Neuronal stem cell (in vitro differentiated cells): ENCODE results near the gene SCG5. TPM values are rescaled to one million over a fixed set of nuclear protein-coding genes. Genes with fewer than 3 reads are reported as not detected.
"Not testable (repeated sequence)": the region's sequence is repeated elsewhere in the genome, so short reads cannot be mapped to it uniquely, and the experiment has no call there.

Source experiments
- DNase-seq: peaks from one replicate; pipeline ENCODE4 v3.0.0-alpha.2; 2013; ENCODE audit warnings: low spot score
- H2AFZ ChIP-seq: one replicate; pipeline ENCODE4 v1.6.1; 2013; ENCODE audit warnings: mild to moderate bottlenecking, low read length, inconsistent platforms
- H2AK5ac ChIP-seq: 2 replicates; pipeline ENCODE4 v1.6.1; 2013; ENCODE audit warnings: low read depth, mild to moderate bottlenecking, inconsistent platforms, low read length, moderate library complexity, mixed read lengths
- H2BK120ac ChIP-seq: 2 replicates; pipeline ENCODE4 v1.6.1; 2013; ENCODE audit warnings: low read depth, mild to moderate bottlenecking, inconsistent platforms, low read length, moderate library complexity, mixed read lengths
- H2BK12ac ChIP-seq: one replicate; pipeline ENCODE4 v1.6.1; 2013; ENCODE audit warnings: low read length, inconsistent platforms
- H2BK15ac ChIP-seq: 2 replicates; pipeline ENCODE4 v1.6.1; 2013; ENCODE audit warnings: mild to moderate bottlenecking, low read length, inconsistent platforms, mixed read lengths
- H2BK5ac ChIP-seq: one replicate; pipeline ENCODE4 v1.6.1; 2013; ENCODE audit warnings: inconsistent platforms, mild to moderate bottlenecking, low read length, moderate library complexity
- H3K14ac ChIP-seq: one replicate; pipeline ENCODE4 v1.6.1; 2013; ENCODE audit warnings: low read length, inconsistent platforms
- H3K18ac ChIP-seq: 2 replicates; pipeline ENCODE4 v1.6.1; 2013; ENCODE audit warnings: low read length, inconsistent platforms
- H3K23ac ChIP-seq: 2 replicates; pipeline ENCODE4 v1.6.1; 2013; ENCODE audit warnings: low read depth, mild to moderate bottlenecking, mixed read lengths, low read length, inconsistent platforms; ENCODE audit not compliant: poor library complexity
- H3K27ac ChIP-seq: replicated peaks from 3 replicates; pipeline ENCODE4 v1.5.1; 2013; ENCODE audit warnings: low read length, inconsistent platforms
- H3K27me3 ChIP-seq, 3 experiments: 2 replicates each; pipeline ENCODE4 v1.6.1; 2013; ENCODE audit warnings: low read length in 3 of 3, mild to moderate bottlenecking in 2 of 3, inconsistent platforms in 1 of 3, low read depth in 1 of 3, mixed read lengths in 1 of 3, moderate library complexity in 1 of 3; ENCODE audit not compliant: control insufficient read depth in 3 of 3, insufficient read depth in 3 of 3
- H3K36me3 ChIP-seq, 2 donors: replicated peaks in 1 of 2; 2 replicates each; pipeline ENCODE4 v1.6.1; 2013; ENCODE audit warnings: low read length in 2 of 2; ENCODE audit not compliant: control insufficient read depth in 2 of 2, insufficient read depth in 2 of 2
- H3K4ac ChIP-seq: 2 replicates; pipeline ENCODE4 v1.6.1; 2013; ENCODE audit warnings: inconsistent platforms, mild to moderate bottlenecking, low read length, moderate library complexity
- H3K4me1 ChIP-seq, 2 donors: 1 replicate in 1 of 2; 2 replicates in 1 of 2; pipeline ENCODE4 v1.6.1; 2013; ENCODE audit warnings: low read length in 2 of 2, low read depth in 1 of 2; ENCODE audit not compliant: control insufficient read depth in 2 of 2, insufficient read depth in 1 of 2
- H3K4me2 ChIP-seq: one replicate; pipeline ENCODE4 v1.6.1; 2013; ENCODE audit warnings: mild to moderate bottlenecking, low read length, inconsistent platforms; ENCODE audit not compliant: insufficient read depth, poor library complexity, severe bottlenecking
- H3K4me3 ChIP-seq, 2 donors: 2 replicates each; pipeline ENCODE4 v1.5.1; 2013; ENCODE audit warnings: low read length in 2 of 2, mild to moderate bottlenecking in 2 of 2, inconsistent platforms in 1 of 2, moderate library complexity in 1 of 2
- H3K79me1 ChIP-seq: one replicate; pipeline ENCODE4 v1.6.1; 2013; ENCODE audit warnings: low read depth, mild to moderate bottlenecking, inconsistent platforms, low read length, moderate library complexity
- H3K9ac ChIP-seq: one replicate; pipeline ENCODE4 v1.6.1; 2013; ENCODE audit warnings: mild to moderate bottlenecking, low read depth, low read length, inconsistent platforms; ENCODE audit not compliant: poor library complexity
- H3K9me3 ChIP-seq, 2 donors: replicated peaks in 1 of 2; 2 replicates each; pipeline versions ENCODE3 to v1.6.1; 2013; ENCODE audit warnings: low read length in 2 of 2, mild to moderate bottlenecking in 2 of 2, inconsistent platforms in 1 of 2, low read depth in 1 of 2, mixed read lengths in 1 of 2, moderate library complexity in 1 of 2; ENCODE audit not compliant: control insufficient read depth in 2 of 2, insufficient read depth in 1 of 2
- H4K8ac ChIP-seq: one replicate; pipeline ENCODE4 v1.6.1; 2013; ENCODE audit warnings: low read depth, mild to moderate bottlenecking, inconsistent platforms, low read length, moderate library complexity
- H4K91ac ChIP-seq: one replicate; pipeline ENCODE4 v1.6.1; 2013; ENCODE audit warnings: low read length, low read depth, mild to moderate bottlenecking, inconsistent platforms; ENCODE audit not compliant: poor library complexity
- WGBS, 2 donors: extraction: QIAGEN DNeasy Blood & Tissue Kit; methylation state at CpG; one replicate each; pipeline ENCODE4 v1.1.7; 2013; ENCODE audit warnings: missing lambda C conversion rate in 2 of 2, mixed read lengths in 1 of 2; ENCODE audit not compliant: insufficient read length in 2 of 2, insufficient replicate concordance in 1 of 2; ENCODE audit errors: extremely low coverage in 2 of 2; 5-methylcytosine and 5-hydroxymethylcytosine counted together
- polyA plus RNA-seq, 2 experiments: library from polyadenylated mRNA; stranded (reverse); fragments of 200-250 nt; gene quantifications; one replicate each; pipeline ENCODE4 v1.2.3, GENCODE V29; 2013

The SCG5 gene, protein sequence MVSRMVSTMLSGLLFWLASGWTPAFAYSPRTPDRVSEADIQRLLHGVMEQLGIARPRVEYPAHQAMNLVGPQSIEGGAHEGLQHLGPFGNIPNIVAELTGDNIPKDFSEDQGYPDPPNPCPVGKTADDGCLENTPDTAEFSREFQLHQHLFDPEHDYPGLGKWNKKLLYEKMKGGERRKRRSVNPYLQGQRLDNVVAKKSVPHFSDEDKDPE
- polyA plus RNA-seq (2013, experiment 1 of 2): 53.1 TPM
- 57.7 TPM for polyA plus RNA-seq (2013, experiment 2 of 2)

DNA sequence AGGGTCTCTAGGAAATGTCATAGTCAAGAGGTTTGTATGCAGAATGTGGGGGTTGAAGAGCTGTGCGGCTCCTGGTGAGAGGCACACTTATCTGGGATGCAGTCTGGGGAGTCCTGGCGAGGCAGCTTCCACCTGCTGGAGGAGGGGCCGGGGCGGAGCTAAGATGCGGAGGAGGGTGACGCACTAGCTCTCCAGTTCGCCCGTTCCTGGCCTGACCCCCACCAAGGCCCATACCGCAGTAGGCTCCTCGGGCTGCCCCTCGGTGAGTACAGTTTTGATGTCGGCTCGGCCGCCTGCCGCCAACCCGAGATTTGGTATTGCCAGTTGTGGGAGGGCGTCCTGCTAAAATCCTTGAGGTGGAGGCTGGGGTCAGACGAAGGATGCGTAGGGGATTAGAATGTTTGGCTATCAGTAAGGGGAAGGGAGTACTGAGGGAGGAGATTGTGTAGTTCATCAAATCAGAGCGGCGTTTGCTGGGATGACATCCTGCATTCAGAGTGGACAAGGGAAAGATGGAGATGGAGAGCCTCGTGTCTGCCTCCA, at the start of gene SCG5:
Gene SCG5 (plus strand): TSS at position 194 of the 543 bp plus-strand sequence. CDS start 1,883 bp downstream, outside the sequence.
- no peak within 1 kb of the TSS for H4K91ac ChIP-seq
- H3K23ac ChIP-seq: no peak within 1 kb of the TSS
- no peak within 1 kb of the TSS for H3K9ac ChIP-seq
- H2BK15ac ChIP-seq: no peak within 1 kb of the TSS
- no peak within 1 kb of the TSS for H2BK5ac ChIP-seq
- H3K4me2 ChIP-seq: peak within 1 kb of the TSS; percentile 54
- H4K8ac ChIP-seq: no peak within 1 kb of the TSS
- peak within 1 kb of the TSS; percentile 86 for H3K18ac ChIP-seq
- H2BK12ac ChIP-seq: no peak within 1 kb of the TSS
- H2AFZ ChIP-seq: no peak within 1 kb of the TSS
- peak; percentile 48 for DNase-seq
- no peaks in the 10 kb centered on the region for H3K9me3 ChIP-seq
- no peak within 1 kb of the TSS for H2AK5ac ChIP-seq
- no peak within 1 kb of the TSS for H3K14ac ChIP-seq
- H2BK120ac ChIP-seq: no peak within 1 kb of the TSS
- no CpG with 5 or more reads among the region's 22 CpGs for whole genome bisulfite sequencing, 2 donors
- H3K79me1 ChIP-seq: no peaks in the 10 kb centered on the region
- peak within 1 kb of the TSS in 1 of 2 donors; percentile 83 for H3K4me3 ChIP-seq
- no peaks in the 10 kb centered on the region for H3K27me3 ChIP-seq
- H3K27ac ChIP-seq: peak within 1 kb of the TSS; percentile 88
- peaks cover 0 to 8% of the 10 kb centered on the region in 2 donors for H3K4me1 ChIP-seq
- no peak within 1 kb of the TSS for H3K4ac ChIP-seq
- H3K36me3 ChIP-seq: peaks cover 7 to 42% of the 10 kb centered on the region in 2 donors

DNA sequence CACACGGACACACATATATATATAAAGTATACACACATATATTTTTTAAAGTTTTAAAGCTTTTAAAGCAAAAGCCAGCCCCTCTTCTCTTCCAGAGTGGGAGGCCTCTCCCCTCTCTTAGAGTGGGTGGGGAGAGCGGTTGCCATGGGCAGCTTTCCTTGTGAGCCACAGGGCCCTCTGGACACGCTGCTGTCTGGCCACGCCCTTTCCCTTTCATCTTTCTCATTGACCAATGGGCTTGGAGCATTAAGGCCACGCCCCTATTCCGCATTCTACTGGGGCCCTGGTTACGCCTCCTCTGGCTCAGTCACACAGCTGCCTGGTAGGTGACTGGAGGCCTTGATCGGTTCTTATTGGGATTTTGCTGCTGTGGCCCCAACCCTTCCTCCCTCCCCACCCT, 48.4 kb upstream of the SCG5 start, which contains the start of gene GOLGA8N:
Gene GOLGA8N (plus strand): TSS at position 306 of the 400 bp plus-strand sequence.
- not testable (repeated sequence) for H2BK12ac ChIP-seq, H2BK120ac ChIP-seq, H3K4me3 ChIP-seq, H3K27ac ChIP-seq, H2AK5ac ChIP-seq, H3K18ac ChIP-seq, DNase-seq, H3K79me1 ChIP-seq, H3K36me3 ChIP-seq, H3K23ac ChIP-seq, H2BK15ac ChIP-seq, H3K27me3 ChIP-seq, H2AFZ ChIP-seq, H3K4me2 ChIP-seq, H2BK5ac ChIP-seq, H3K14ac ChIP-seq, H3K9ac ChIP-seq, H3K4ac ChIP-seq, H4K91ac ChIP-seq, H3K4me1 ChIP-seq, H4K8ac ChIP-seq, H3K9me3 ChIP-seq
- no CpG with 5 or more reads among the region's 8 CpGs for WGBS, 2 donors

DNA sequence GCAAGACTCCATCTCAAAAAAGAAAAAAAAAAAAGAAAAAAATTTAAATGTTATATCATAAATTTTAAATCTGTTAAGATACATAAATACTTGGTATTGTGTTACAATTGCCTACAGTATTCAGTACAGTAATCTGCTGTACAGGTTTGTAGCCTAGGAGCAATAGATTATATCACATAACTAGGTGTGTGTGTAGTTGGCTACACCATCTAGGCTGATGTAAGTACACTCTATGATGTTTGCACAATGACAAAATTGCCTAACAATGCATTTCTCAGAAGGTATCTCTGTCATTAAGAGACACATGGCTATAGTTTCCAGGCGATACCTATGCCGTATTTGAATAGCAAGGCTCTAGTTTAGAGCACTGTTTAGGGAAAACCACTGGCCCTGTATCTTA, 32.0 kb upstream of the SCG5 start:
- not testable (repeated sequence) for H3K23ac ChIP-seq, H2BK12ac ChIP-seq, H3K18ac ChIP-seq, H2BK5ac ChIP-seq, DNase-seq, H4K91ac ChIP-seq, H2BK15ac ChIP-seq, H3K9me3 ChIP-seq, H2AK5ac ChIP-seq, H3K27ac ChIP-seq, H2AFZ ChIP-seq, H3K4ac ChIP-seq, H3K79me1 ChIP-seq, H3K36me3 ChIP-seq, H3K14ac ChIP-seq, H3K4me1 ChIP-seq, H2BK120ac ChIP-seq, H3K4me3 ChIP-seq, H3K27me3 ChIP-seq, H3K4me2 ChIP-seq, H4K8ac ChIP-seq, H3K9ac ChIP-seq
- WGBS, 2 donors: no CpG with 5 or more reads among the region's 2 CpGs

DNA sequence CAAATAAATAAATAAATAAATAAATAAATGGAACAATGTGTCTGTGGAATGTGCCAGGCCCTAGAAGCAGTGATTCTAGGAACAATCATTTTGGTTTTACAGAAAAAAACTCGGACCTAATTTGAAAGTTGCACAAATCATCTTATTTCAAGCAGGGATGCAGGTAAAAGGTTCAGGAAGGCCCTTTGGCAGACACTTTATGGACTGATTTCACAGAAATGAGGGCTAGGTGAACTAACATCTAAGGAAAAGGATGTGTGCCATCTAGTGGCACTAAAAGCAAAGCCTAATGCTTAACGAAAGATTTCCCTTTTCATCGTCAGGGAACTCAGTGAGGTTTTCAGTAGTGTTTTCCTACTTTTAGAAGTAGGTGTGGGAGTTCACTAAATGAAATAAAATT, 30.8 kb upstream of the SCG5 start:
- H3K4me1 ChIP-seq, H2BK12ac ChIP-seq, H4K8ac ChIP-seq, H3K36me3 ChIP-seq, H2BK15ac ChIP-seq, H4K91ac ChIP-seq, H3K9me3 ChIP-seq, H3K4me2 ChIP-seq, H3K4me3 ChIP-seq, H3K27me3 ChIP-seq, H2BK5ac ChIP-seq, H2AK5ac ChIP-seq, H3K27ac ChIP-seq, H3K4ac ChIP-seq, H2BK120ac ChIP-seq, H2AFZ ChIP-seq, DNase-seq, H3K23ac ChIP-seq, H3K14ac ChIP-seq, H3K18ac ChIP-seq, H3K79me1 ChIP-seq, H3K9ac ChIP-seq: not testable (repeated sequence)
- no CpG with 5 or more reads among the region's 3 CpGs for WGBS, 2 donors
